Panc1 (cell line): ENCODE results near the gene TMTC2. TPM values are rescaled to one million over a fixed set of nuclear protein-coding genes. Genes with fewer than 3 reads are reported as not detected.

Experiments
- ATAC-seq: fragments of 200-7000 bp; cut with Tn5 transposase; 2 replicates; pipeline ENCODE4 v1.9.1; 2020; ENCODE audit warnings: mild to moderate bottlenecking, moderate library complexity
- BruUV-seq: library from RNA; stranded (reverse); fragments of 400-500 nt; replicated peaks from 2 replicates; lab custom pipeline; 2021; lab: Mats Ljungman, UMichigan
- CTCF ChIA-PET: fragments of 300-600 bp; sonication (Branson Sonifier 250); formaldehyde crosslinking; loops from one replicate; lab custom pipeline; 2022; ENCODE audit warnings: antibody characterized with exemption; lab: Charles Lee
- POLR2A ChIA-PET: fragments of 300-600 bp; sonication (Branson Sonifier 250); formaldehyde crosslinking; loops from one replicate; lab custom pipeline; 2022; ENCODE audit warnings: antibody characterized with exemption; lab: Charles Lee
- DNase-seq: peaks from one replicate; pipeline ENCODE4 v3.0.0-alpha.2; 2010; ENCODE audit warnings: low read depth, low spot score
- H3K27ac ChIP-seq: 2 replicates; pipeline ENCODE4 v1.5.1; 2011; ENCODE audit warnings: mild to moderate bottlenecking, low read length, inconsistent platforms
- H3K27me3 ChIP-seq: fragments of 200-500 bp; sonication (Bioruptor generic); 2 replicates; pipeline ENCODE4 v1.6.0; 2014; ENCODE audit warnings: low read length, inconsistent platforms; ENCODE audit not compliant: control insufficient read depth, insufficient read depth
- H3K36me3 ChIP-seq: fragments of 200-500 bp; sonication (Bioruptor generic); 2 replicates; pipeline ENCODE4 v1.5.1; 2014; ENCODE audit warnings: inconsistent platforms, mild to moderate bottlenecking, low read length, moderate library complexity; ENCODE audit not compliant: control insufficient read depth, insufficient read depth
- H3K4me1 ChIP-seq: 2 replicates; pipeline ENCODE4 v1.5.1; 2011; ENCODE audit warnings: inconsistent platforms, mild to moderate bottlenecking, low read length, moderate library complexity; ENCODE audit not compliant: control insufficient read depth, insufficient read depth
- H3K4me3 ChIP-seq, 2 experiments: 2 replicates each; pipeline ENCODE4 v1.5.1; 2011 to 2012; ENCODE audit warnings: low read depth in 2 of 2, low read length in 2 of 2, mild to moderate bottlenecking in 2 of 2, inconsistent platforms in 1 of 2, moderate library complexity in 1 of 2
- H3K9me3 ChIP-seq: fragments of 200-500 bp; sonication (Bioruptor generic); 2 replicates; pipeline ENCODE4 v1.5.1; 2014; ENCODE audit warnings: low read depth, mild to moderate bottlenecking, inconsistent platforms, low read length, moderate library complexity; ENCODE audit not compliant: control insufficient read depth, insufficient read depth
- POLR2AphosphoS5 ChIP-seq: IDR thresholded peaks from 2 replicates; pipeline ENCODE4 v1.6.1; 2012; ENCODE audit warnings: mild to moderate bottlenecking, low read depth, low read length, moderate library complexity
- SIN3A ChIP-seq: IDR thresholded peaks from 2 replicates; pipeline ENCODE4 v1.6.1; 2012; ENCODE audit warnings: low read depth, mild to moderate bottlenecking, low read length, moderate library complexity, borderline replicate concordance; ENCODE audit not compliant: insufficient read depth
- TCF7L2 ChIP-seq: IDR thresholded peaks from 2 replicates; pipeline ENCODE4 v1.6.1; 2011; ENCODE audit warnings: mild to moderate bottlenecking, low read depth, low read length, inconsistent platforms
- in situ Hi-C: cut with HindIII; loops from 2 replicates; pipeline ENCODE4 v1.10.0; 2016; ENCODE audit warnings: low sequenced_read_pairs, low pct_unique_long_range_greater_than_20kb
- intact Hi-C: fragments of 100-400 bp; cut with micrococcal nuclease; formaldehyde crosslinking; loops from one replicate; pipeline ENCODE4 v1.10.0; 2022; ENCODE audit not compliant: unreplicated experiment
- total RNA-seq: library from RNA; stranded (reverse); gene quantifications from one replicate; pipeline ENCODE4 v1.2.1, GENCODE V29; 2021; ENCODE audit not compliant: unreplicated experiment
- TF ChIP-seq, protein P1 (sequence below), 2 experiments: IDR thresholded peaks; 2 replicates each; pipeline ENCODE4 v1.6.1; 2011 to 2012; ENCODE audit warnings: low read depth in 2 of 2, control low read depth in 1 of 2, low read length in 1 of 2, mild to moderate bottlenecking in 1 of 2, moderate library complexity in 1 of 2; ENCODE audit not compliant: insufficient read depth in 1 of 2
- TF ChIP-seq, protein P2 (sequence below): fragments of 450-650 bp; IDR thresholded peaks from 2 replicates; pipeline ENCODE4 v1.5.1; 2017; ENCODE audit warnings: mild to moderate bottlenecking

The TMTC2 gene
- total RNA-seq, 1 experiment from 2014 or later: 5.7 TPM

DNA sequence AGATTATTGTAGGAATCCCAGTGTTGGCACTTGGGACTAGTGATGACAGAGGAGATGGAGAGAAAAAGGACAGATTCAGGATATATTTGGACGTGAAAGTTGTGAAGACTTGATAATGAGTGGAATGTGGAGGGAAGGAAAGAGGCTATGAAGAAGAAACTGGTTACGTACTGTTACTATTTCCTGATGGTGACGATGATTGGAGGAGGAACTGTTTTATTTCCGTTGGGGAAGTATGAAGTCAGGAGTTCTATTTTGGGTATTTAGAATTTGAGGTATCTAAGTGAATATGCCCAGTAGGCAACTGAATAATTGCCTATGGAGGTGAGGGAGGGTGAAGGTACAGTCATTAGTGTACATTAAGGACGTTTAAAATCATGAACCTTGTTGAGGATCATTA lies 207.2 kb downstream of the TMTC2 start:
- Histone ChIP-seq H3K4me3 (no peak overlapping the region), H3K36me3 (no peaks in the 10 kb centered on the region), H3K27ac (no peak overlapping the region), H3K27me3 (no peaks in the 10 kb centered on the region), H3K9me3 (no peaks in the 10 kb centered on the region), H3K4me1 (no peaks in the 10 kb centered on the region)
- in situ Hi-C loops (no loop called here), intact Hi-C loops (no loop called here)
- DNase-seq: no peak
- ATAC-seq: no peak
- CTCF ChIA-PET: no interaction called here
- POLR2A ChIA-PET: no interaction called here
- no TSS peak for BruUV-seq
- TF ChIP-seq, protein P1, sequence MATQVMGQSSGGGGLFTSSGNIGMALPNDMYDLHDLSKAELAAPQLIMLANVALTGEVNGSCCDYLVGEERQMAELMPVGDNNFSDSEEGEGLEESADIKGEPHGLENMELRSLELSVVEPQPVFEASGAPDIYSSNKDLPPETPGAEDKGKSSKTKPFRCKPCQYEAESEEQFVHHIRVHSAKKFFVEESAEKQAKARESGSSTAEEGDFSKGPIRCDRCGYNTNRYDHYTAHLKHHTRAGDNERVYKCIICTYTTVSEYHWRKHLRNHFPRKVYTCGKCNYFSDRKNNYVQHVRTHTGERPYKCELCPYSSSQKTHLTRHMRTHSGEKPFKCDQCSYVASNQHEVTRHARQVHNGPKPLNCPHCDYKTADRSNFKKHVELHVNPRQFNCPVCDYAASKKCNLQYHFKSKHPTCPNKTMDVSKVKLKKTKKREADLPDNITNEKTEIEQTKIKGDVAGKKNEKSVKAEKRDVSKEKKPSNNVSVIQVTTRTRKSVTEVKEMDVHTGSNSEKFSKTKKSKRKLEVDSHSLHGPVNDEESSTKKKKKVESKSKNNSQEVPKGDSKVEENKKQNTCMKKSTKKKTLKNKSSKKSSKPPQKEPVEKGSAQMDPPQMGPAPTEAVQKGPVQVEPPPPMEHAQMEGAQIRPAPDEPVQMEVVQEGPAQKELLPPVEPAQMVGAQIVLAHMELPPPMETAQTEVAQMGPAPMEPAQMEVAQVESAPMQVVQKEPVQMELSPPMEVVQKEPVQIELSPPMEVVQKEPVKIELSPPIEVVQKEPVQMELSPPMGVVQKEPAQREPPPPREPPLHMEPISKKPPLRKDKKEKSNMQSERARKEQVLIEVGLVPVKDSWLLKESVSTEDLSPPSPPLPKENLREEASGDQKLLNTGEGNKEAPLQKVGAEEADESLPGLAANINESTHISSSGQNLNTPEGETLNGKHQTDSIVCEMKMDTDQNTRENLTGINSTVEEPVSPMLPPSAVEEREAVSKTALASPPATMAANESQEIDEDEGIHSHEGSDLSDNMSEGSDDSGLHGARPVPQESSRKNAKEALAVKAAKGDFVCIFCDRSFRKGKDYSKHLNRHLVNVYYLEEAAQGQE (IDR thresholded peaks at IDR 0.05; ENCODE audit: insufficient read depth in 1 of 2, low read depth in 2 of 2, low read length in 1 of 2): no peak
- TF ChIP-seq POLR2AphosphoS5: no peak
- no peak for TF ChIP-seq SIN3A
- TF ChIP-seq, protein P2, sequence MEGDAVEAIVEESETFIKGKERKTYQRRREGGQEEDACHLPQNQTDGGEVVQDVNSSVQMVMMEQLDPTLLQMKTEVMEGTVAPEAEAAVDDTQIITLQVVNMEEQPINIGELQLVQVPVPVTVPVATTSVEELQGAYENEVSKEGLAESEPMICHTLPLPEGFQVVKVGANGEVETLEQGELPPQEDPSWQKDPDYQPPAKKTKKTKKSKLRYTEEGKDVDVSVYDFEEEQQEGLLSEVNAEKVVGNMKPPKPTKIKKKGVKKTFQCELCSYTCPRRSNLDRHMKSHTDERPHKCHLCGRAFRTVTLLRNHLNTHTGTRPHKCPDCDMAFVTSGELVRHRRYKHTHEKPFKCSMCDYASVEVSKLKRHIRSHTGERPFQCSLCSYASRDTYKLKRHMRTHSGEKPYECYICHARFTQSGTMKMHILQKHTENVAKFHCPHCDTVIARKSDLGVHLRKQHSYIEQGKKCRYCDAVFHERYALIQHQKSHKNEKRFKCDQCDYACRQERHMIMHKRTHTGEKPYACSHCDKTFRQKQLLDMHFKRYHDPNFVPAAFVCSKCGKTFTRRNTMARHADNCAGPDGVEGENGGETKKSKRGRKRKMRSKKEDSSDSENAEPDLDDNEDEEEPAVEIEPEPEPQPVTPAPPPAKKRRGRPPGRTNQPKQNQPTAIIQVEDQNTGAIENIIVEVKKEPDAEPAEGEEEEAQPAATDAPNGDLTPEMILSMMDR: no peak
- no peak for TF ChIP-seq TCF7L2

DNA sequence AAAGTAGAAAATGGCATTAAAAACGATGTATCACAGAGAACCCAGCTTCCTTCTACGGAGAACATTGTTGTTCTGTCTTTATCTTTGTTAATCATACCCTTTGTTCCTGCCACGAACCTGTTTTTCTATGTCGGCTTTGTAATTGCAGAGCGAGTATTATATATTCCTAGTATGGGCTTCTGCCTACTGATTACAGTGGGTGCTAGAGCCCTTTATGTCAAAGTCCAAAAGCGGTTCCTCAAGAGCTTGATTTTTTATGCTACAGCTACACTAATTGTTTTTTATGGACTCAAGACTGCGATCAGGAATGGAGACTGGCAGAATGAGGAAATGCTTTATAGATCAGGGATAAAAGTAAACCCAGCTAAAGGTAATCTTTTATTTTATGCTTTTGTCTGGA lies 209.6 kb downstream of the TMTC2 start:
- ATAC-seq: no peak

DNA sequence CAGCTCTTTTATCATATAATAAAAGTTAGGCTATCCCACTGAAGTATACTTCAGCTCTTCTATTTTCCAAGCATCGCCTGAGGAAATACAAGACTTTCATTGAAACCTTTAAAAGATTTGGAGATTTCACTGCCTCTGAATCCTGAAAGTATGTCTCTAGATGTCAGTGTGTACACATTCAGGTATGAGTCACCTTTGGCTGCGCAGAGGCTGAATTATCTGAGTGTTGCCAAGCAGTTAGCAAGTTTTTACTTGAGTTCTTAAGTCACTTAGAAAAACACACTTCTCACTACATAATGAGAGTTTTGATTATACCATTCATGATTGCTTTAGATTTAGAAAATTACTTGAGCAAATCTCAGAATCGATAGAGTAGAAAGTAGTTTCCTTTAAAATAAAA lies 210.3 kb downstream of the TMTC2 start:
- BruUV-seq: no TSS peak
- ATAC-seq: no peak
- DNase-seq: no peak
- intact Hi-C loops: no loop called here
- Histone ChIP-seq H3K27me3 (no peaks in the 10 kb centered on the region), H3K27ac (no peak overlapping the region), H3K9me3 (no peaks in the 10 kb centered on the region), H3K4me3 (no peak overlapping the region), H3K4me1 (no peaks in the 10 kb centered on the region), H3K36me3 (no peaks in the 10 kb centered on the region)
- CTCF ChIA-PET: no interaction called here
- POLR2A ChIA-PET: no interaction called here
- TF ChIP-seq SIN3A (no peak), POLR2AphosphoS5 (no peak), TCF7L2 (no peak)
- TF ChIP-seq, protein P1 (IDR thresholded peaks at IDR 0.05; ENCODE audit: insufficient read depth in 1 of 2, low read depth in 2 of 2, low read length in 1 of 2): no peak
- TF ChIP-seq, protein P2: no peak
- in situ Hi-C loops: no loop called here

More for the DNA sequence above, 209.6 kb downstream of the TMTC2 start:
- CTCF ChIA-PET: no interaction called here
- no peak for DNase-seq
- Histone ChIP-seq H3K36me3 (no peaks in the 10 kb centered on the region), H3K27me3 (no peaks in the 10 kb centered on the region), H3K4me1 (no peaks in the 10 kb centered on the region), H3K27ac (no peak overlapping the region), H3K9me3 (no peaks in the 10 kb centered on the region), H3K4me3 (no peak overlapping the region)
- TF ChIP-seq TCF7L2 (no peak), SIN3A (no peak)
- intact Hi-C loops: no loop called here
- in situ Hi-C loops: no loop called here
- POLR2A ChIA-PET: no interaction called here
- BruUV-seq: no TSS peak
